GM21786 (cell line): ENCODE data around the gene ZBTB4.

Experiments
- ATAC-seq: cut with Tn5 transposase; IDR thresholded peaks from one replicate; pipeline ENCODE4 v1.9.1; 2021; ENCODE audit not compliant: unreplicated experiment

Gene ZBTB4

GRCh38 chr17:7479213-7480088 lies at the start of gene ZBTB4:
ZBTB4 (minus strand) TSS chr17:7479631; CDS start chr17:7466801, 12,830 bp downstream.
- ATAC-seq = no peak

GRCh38 chr17:7528842-7529241 lies 49.4 kb upstream of the ZBTB4 start:
- ATAC-seq = no peak

GRCh38 chr17:7523033-7523432 lies 43.6 kb upstream of the ZBTB4 start:
- no peak for ATAC-seq

GRCh38 chr17:7515911-7516610 lies 36.6 kb upstream of the ZBTB4 start:
- no peak for ATAC-seq

GRCh38 chr17:7513850-7514419 lies 34.5 kb upstream of the ZBTB4 start:
- ATAC-seq = no peak

- ATAC-seq = no peak
These were observed 33.6 kb upstream of the ZBTB4 start for GRCh38 chr17:7512824-7513540.

- ATAC-seq = no peak
These were observed 32.7 kb upstream of the ZBTB4 start for GRCh38 chr17:7512105-7512504.

- ATAC-seq = no peak
These were observed 31.7 kb upstream of the ZBTB4 start for GRCh38 chr17:7511108-7511507.

GRCh38 chr17:7509937-7510336 lies 30.5 kb upstream of the ZBTB4 start:
- no peak for ATAC-seq

- ATAC-seq = no peak
These were observed 29.4 kb upstream of the ZBTB4 start for GRCh38 chr17:7508846-7509245.

- no peak for ATAC-seq
These were observed 28.7 kb upstream of the ZBTB4 start for GRCh38 chr17:7508145-7508544.

- ATAC-seq = no peak
These were observed 24.1 kb upstream of the ZBTB4 start for GRCh38 chr17:7503521-7503920.

GRCh38 chr17:7502987-7503386 lies 23.6 kb upstream of the ZBTB4 start:
- ATAC-seq = no peak

GRCh38 chr17:7502171-7502847 lies 22.9 kb upstream of the ZBTB4 start:
- no peak for ATAC-seq

GRCh38 chr17:7501729-7502128 lies 22.3 kb upstream of the ZBTB4 start:
- no peak for ATAC-seq

GRCh38 chr17:7499161-7499560 lies 19.7 kb upstream of the ZBTB4 start:
- ATAC-seq = no peak

GRCh38 chr17:7497636-7498035 lies 18.2 kb upstream of the ZBTB4 start:
- ATAC-seq = no peak

- ATAC-seq = no peak
These were observed 17.8 kb upstream of the ZBTB4 start for GRCh38 chr17:7497228-7497627.

GRCh38 chr17:7496470-7497183 lies 17.2 kb upstream of the ZBTB4 start:
- ATAC-seq = no peak

- ATAC-seq = no peak
These were observed 16.5 kb upstream of the ZBTB4 start for GRCh38 chr17:7495906-7496434.
